ENCODE measurements around the gene CPA4.

- TF ChIP-seq, protein P1, sequence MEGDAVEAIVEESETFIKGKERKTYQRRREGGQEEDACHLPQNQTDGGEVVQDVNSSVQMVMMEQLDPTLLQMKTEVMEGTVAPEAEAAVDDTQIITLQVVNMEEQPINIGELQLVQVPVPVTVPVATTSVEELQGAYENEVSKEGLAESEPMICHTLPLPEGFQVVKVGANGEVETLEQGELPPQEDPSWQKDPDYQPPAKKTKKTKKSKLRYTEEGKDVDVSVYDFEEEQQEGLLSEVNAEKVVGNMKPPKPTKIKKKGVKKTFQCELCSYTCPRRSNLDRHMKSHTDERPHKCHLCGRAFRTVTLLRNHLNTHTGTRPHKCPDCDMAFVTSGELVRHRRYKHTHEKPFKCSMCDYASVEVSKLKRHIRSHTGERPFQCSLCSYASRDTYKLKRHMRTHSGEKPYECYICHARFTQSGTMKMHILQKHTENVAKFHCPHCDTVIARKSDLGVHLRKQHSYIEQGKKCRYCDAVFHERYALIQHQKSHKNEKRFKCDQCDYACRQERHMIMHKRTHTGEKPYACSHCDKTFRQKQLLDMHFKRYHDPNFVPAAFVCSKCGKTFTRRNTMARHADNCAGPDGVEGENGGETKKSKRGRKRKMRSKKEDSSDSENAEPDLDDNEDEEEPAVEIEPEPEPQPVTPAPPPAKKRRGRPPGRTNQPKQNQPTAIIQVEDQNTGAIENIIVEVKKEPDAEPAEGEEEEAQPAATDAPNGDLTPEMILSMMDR (IDR thresholded peaks at IDR 0.05) = no peak
- no peak for TF ChIP-seq POLR2A (IDR thresholded peaks at IDR 0.05)
Measured at GRCh38 chr7:130293521-130293920, 560 bp downstream of the CPA4 start.
